Activated CD4-positive, alpha-beta memory T cell treated with anti-CD3 and anti-CD28 coated beads, Interleukin-2, amount 10 ng/mL, durations not matched to agents 7 days and 5 days (primary cell): Measurements from ENCODE around the gene RAB7A. TPM values are rescaled to one million over a fixed set of nuclear protein-coding genes. Genes with fewer than 3 reads are reported as not detected.
A peak's percentile ranks its signal among the peaks of the same experiment; 100 is the strongest.
"Not testable (repeated sequence)": the region's sequence is repeated elsewhere in the genome, so short reads cannot be mapped to it uniquely, and the experiment has no call there.

Experiments
- CTCF ChIA-PET: fragments of 350-600 bp; sonication (Branson Sonifier 250); formaldehyde crosslinking; loops from one replicate; lab custom pipeline; 2021; ENCODE audit warnings: antibody characterized with exemption, inconsistent platforms; lab: Charles Lee
- POLR2A ChIA-PET: fragments of 350-600 bp; sonication (Branson Sonifier 250); formaldehyde crosslinking; loops from one replicate; lab custom pipeline; 2021; ENCODE audit warnings: antibody characterized with exemption; lab: Charles Lee
- DNase-seq: peaks from one replicate; pipeline ENCODE4 v3.0.0-alpha.2; 2020
- H3K27ac Mint-ChIP-seq: one replicate; pipeline ENCODE4 v1.8.0; 2021; ENCODE audit warnings: mild to moderate bottlenecking, mixed read lengths
- H3K27me3 Mint-ChIP-seq: one replicate; pipeline ENCODE4 v1.8.0; 2021; ENCODE audit warnings: mixed read lengths
- H3K36me3 Mint-ChIP-seq: one replicate; pipeline ENCODE4 v1.8.0; 2021; ENCODE audit warnings: low read depth, mixed read lengths
- H3K4me1 Mint-ChIP-seq: one replicate; pipeline ENCODE4 v1.8.0; 2021; ENCODE audit warnings: mixed read lengths
- H3K4me3 Mint-ChIP-seq: one replicate; pipeline ENCODE4 v1.8.0; 2021; ENCODE audit warnings: mild to moderate bottlenecking, mixed read lengths
- H3K9me3 Mint-ChIP-seq: one replicate; pipeline ENCODE4 v1.8.0; 2021; ENCODE audit warnings: mixed read lengths
- total RNA-seq, 2 experiments: library from RNA; stranded (reverse); gene quantifications; one replicate each; pipeline ENCODE4 v1.2.3, GENCODE V29; 2021

The RAB7A gene
- total RNA-seq, 2 experiments from 2014 or later, result 213 to 225 TPM

GRCh38 chr3:128736601-128737000 lies 10.6 kb downstream of the RAB7A start:
- peaks cover 49% of the 10 kb centered on the region for H3K36me3 Mint-ChIP-seq
- peaks cover 43% of the 10 kb centered on the region for H3K4me1 Mint-ChIP-seq
- no peak for DNase-seq
- H3K4me3 Mint-ChIP-seq, result no peak overlapping the region
- H3K27me3 Mint-ChIP-seq, result no peaks in the 10 kb centered on the region
- POLR2A ChIA-PET, result interaction anchor here (2.5 kb wide), 1 partner anchor 52 kb away, joined by 9 read pairs; no protein-coding TSS in a partner anchor
- CTCF ChIA-PET, result interaction anchor here (1.9 to 2.5 kb wide), 2 partner anchors 56 to 67 kb away, joined by 5 to 8 read pairs; no protein-coding TSS in a partner anchor
- peaks cover under 1% of the 10 kb centered on the region for H3K9me3 Mint-ChIP-seq
- H3K27ac Mint-ChIP-seq, result no peak overlapping the region

GRCh38 chr3:128740621-128741020 lies 14.6 kb downstream of the RAB7A start:
- H3K27me3 Mint-ChIP-seq, result no peaks in the 10 kb centered on the region
- H3K9me3 Mint-ChIP-seq, result peaks cover 4% of the 10 kb centered on the region
- H3K4me3 Mint-ChIP-seq, result no peak overlapping the region
- CTCF ChIA-PET, result no interaction called here
- H3K36me3 Mint-ChIP-seq, result peaks cover 37% of the 10 kb centered on the region
- POLR2A ChIA-PET, result interaction anchor here (0.5 to 0.7 kb wide), 2 partner anchors 47 to 574 kb away, joined by 3 to 4 read pairs; no protein-coding TSS in a partner anchor
- peaks cover 17% of the 10 kb centered on the region for H3K4me1 Mint-ChIP-seq
- H3K27ac Mint-ChIP-seq, result no peak overlapping the region
- no peak for DNase-seq

GRCh38 chr3:128742821-128743594 lies 17.0 kb downstream of the RAB7A start:
- H3K4me1 Mint-ChIP-seq, result peaks cover 14% of the 10 kb centered on the region
- H3K27ac Mint-ChIP-seq, result no peak overlapping the region
- H3K9me3 Mint-ChIP-seq, result peaks cover 4% of the 10 kb centered on the region
- ChIA-PET CTCF (no interaction called here), POLR2A (no interaction called here)
- no peaks in the 10 kb centered on the region for H3K27me3 Mint-ChIP-seq
- H3K36me3 Mint-ChIP-seq, result peaks cover 39% of the 10 kb centered on the region
- DNase-seq, result no peak
- H3K4me3 Mint-ChIP-seq, result no peak overlapping the region

GRCh38 chr3:128745742-128746141 lies 19.8 kb downstream of the RAB7A start:
- CTCF ChIA-PET, result interaction anchor here (0.9 kb wide), 1 partner anchor 65 kb away, joined by 3 read pairs; no protein-coding TSS in a partner anchor

GRCh38 chr3:128746881-128747280 lies 20.9 kb downstream of the RAB7A start:
- no peak overlapping the region for H3K27ac Mint-ChIP-seq

More at GRCh38 chr3:128745742-128746141, 19.8 kb downstream of the RAB7A start:
- peaks cover 6% of the 10 kb centered on the region for H3K9me3 Mint-ChIP-seq
- peaks cover 36% of the 10 kb centered on the region for H3K36me3 Mint-ChIP-seq
- H3K27me3 Mint-ChIP-seq, result no peaks in the 10 kb centered on the region
- no peak for DNase-seq
- H3K27ac Mint-ChIP-seq, result no peak overlapping the region
- peaks cover 13% of the 10 kb centered on the region for H3K4me1 Mint-ChIP-seq
- H3K4me3 Mint-ChIP-seq, result no peak overlapping the region
- POLR2A ChIA-PET, result no interaction called here

GRCh38 chr3:128748557-128748956 lies 22.6 kb downstream of the RAB7A start:
- Mint-ChIP-seq H3K27ac (no peak overlapping the region), H3K9me3 (peaks cover 2% of the 10 kb centered on the region), H3K4me1 (peaks cover 23% of the 10 kb centered on the region), H3K27me3 (no peaks in the 10 kb centered on the region), H3K4me3 (no peak overlapping the region), H3K36me3 (peaks cover 30% of the 10 kb centered on the region)
- ChIA-PET POLR2A (no interaction called here), CTCF (no interaction called here)
- DNase-seq, result no peak

More at GRCh38 chr3:128746881-128747280, 20.9 kb downstream of the RAB7A start:
- Mint-ChIP-seq H3K36me3 (peaks cover 33% of the 10 kb centered on the region), H3K9me3 (peaks cover 5% of the 10 kb centered on the region), H3K27me3 (no peaks in the 10 kb centered on the region), H3K4me3 (no peak overlapping the region), H3K4me1 (peaks cover 12% of the 10 kb centered on the region)
- DNase-seq, result no peak
- ChIA-PET POLR2A (interaction anchor here (1.2 kb wide), 1 partner anchor 48 kb away, joined by 4 read pairs; no protein-coding TSS in a partner anchor), CTCF (no interaction called here)

- Mint-ChIP-seq H3K36me3 (peaks cover 33% of the 10 kb centered on the region), H3K27me3 (no peaks in the 10 kb centered on the region), H3K27ac (no peak overlapping the region), H3K4me3 (no peak overlapping the region), H3K9me3 (peaks cover 2% of the 10 kb centered on the region), H3K4me1 (peaks cover 27% of the 10 kb centered on the region)
- DNase-seq, result no peak
- POLR2A ChIA-PET, result no interaction called here
- CTCF ChIA-PET, result no interaction called here
Measured at GRCh38 chr3:128749035-128749434, 23.1 kb downstream of the RAB7A start.

GRCh38 chr3:128749561-128749960 lies 23.6 kb downstream of the RAB7A start:
- CTCF ChIA-PET, POLR2A ChIA-PET, DNase-seq, H3K27ac Mint-ChIP-seq, H3K4me3 Mint-ChIP-seq, H3K9me3 Mint-ChIP-seq, H3K27me3 Mint-ChIP-seq: not testable (repeated sequence)
- H3K4me1 Mint-ChIP-seq, result peaks cover 30% of the 10 kb centered on the region
- peaks cover 35% of the 10 kb centered on the region for H3K36me3 Mint-ChIP-seq

- CTCF ChIA-PET, result interaction anchor here (1.4 to 1.6 kb wide), 2 partner anchors 41 to 73 kb away, joined by 6 to 7 read pairs; no protein-coding TSS in a partner anchor
- no peak overlapping the region for H3K27ac Mint-ChIP-seq
- H3K4me3 Mint-ChIP-seq, result no peak overlapping the region
- no peaks in the 10 kb centered on the region for H3K27me3 Mint-ChIP-seq
- POLR2A ChIA-PET, result interaction anchor here (0.6 to 1.2 kb wide), 2 partner anchors 31 to 34 kb away, joined by 3 read pairs; no protein-coding TSS in a partner anchor
- peaks cover 31% of the 10 kb centered on the region for H3K36me3 Mint-ChIP-seq
- peaks cover 35% of the 10 kb centered on the region for H3K4me1 Mint-ChIP-seq
- DNase-seq, result no peak
- H3K9me3 Mint-ChIP-seq, result peaks cover 2% of the 10 kb centered on the region
Measured at GRCh38 chr3:128753715-128754114, 27.7 kb downstream of the RAB7A start.

- Mint-ChIP-seq H3K9me3 (no peaks in the 10 kb centered on the region), H3K4me3 (no peak overlapping the region), H3K4me1 (peaks cover 27% of the 10 kb centered on the region), H3K27ac (no peak overlapping the region), H3K27me3 (no peaks in the 10 kb centered on the region), H3K36me3 (peaks cover 18% of the 10 kb centered on the region)
- CTCF ChIA-PET, result interaction anchor here (1.0 kb wide), 1 partner anchor 35 kb away, joined by 4 read pairs; no protein-coding TSS in a partner anchor
- POLR2A ChIA-PET, result interaction anchor here (1.1 to 1.2 kb wide), 2 partner anchors 25 to 33 kb away, joined by 3 read pairs; partner anchors contain the start of gene RAB7A
- no peak for DNase-seq
Measured at GRCh38 chr3:128760042-128760441, 34.1 kb downstream of the RAB7A start.

GRCh38 chr3:128760881-128761280 lies 34.9 kb downstream of the RAB7A start:
- Mint-ChIP-seq H3K36me3 (peaks cover 21% of the 10 kb centered on the region), H3K4me1 (peaks cover 30% of the 10 kb centered on the region), H3K27ac (no peak overlapping the region), H3K27me3 (no peaks in the 10 kb centered on the region), H3K4me3 (no peak overlapping the region), H3K9me3 (no peaks in the 10 kb centered on the region)
- POLR2A ChIA-PET, result interaction anchor here (1.1 to 1.2 kb wide), 2 partner anchors 26 to 34 kb away, joined by 3 read pairs; partner anchors contain the start of gene RAB7A
- no peak for DNase-seq
- CTCF ChIA-PET, result no interaction called here

GRCh38 chr3:128761392-128761791 lies 35.4 kb downstream of the RAB7A start:
- ChIA-PET CTCF (no interaction called here), POLR2A (no interaction called here)
- no peak for DNase-seq
- Mint-ChIP-seq H3K4me3 (no peak overlapping the region), H3K4me1 (peaks cover 35% of the 10 kb centered on the region), H3K27ac (no peak overlapping the region), H3K27me3 (no peaks in the 10 kb centered on the region), H3K9me3 (no peaks in the 10 kb centered on the region), H3K36me3 (peaks cover 27% of the 10 kb centered on the region)

GRCh38 chr3:128763967-128764366 lies 38.0 kb downstream of the RAB7A start:
- POLR2A ChIA-PET, result no interaction called here
- Mint-ChIP-seq H3K27me3 (no peaks in the 10 kb centered on the region), H3K4me1 (peaks cover 42% of the 10 kb centered on the region), H3K27ac (no peak overlapping the region), H3K4me3 (no peak overlapping the region), H3K9me3 (no peaks in the 10 kb centered on the region), H3K36me3 (peaks cover 32% of the 10 kb centered on the region)
- CTCF ChIA-PET, result interaction anchor here (0.6 to 1.3 kb wide), 2 partner anchors 31 to 256 kb away, joined by 3 to 5 read pairs; no protein-coding TSS in a partner anchor
- DNase-seq, result peak; percentile 38
